Measurements from ENCODE around the gene ATP12A.

ATP12A gene

DNA sequence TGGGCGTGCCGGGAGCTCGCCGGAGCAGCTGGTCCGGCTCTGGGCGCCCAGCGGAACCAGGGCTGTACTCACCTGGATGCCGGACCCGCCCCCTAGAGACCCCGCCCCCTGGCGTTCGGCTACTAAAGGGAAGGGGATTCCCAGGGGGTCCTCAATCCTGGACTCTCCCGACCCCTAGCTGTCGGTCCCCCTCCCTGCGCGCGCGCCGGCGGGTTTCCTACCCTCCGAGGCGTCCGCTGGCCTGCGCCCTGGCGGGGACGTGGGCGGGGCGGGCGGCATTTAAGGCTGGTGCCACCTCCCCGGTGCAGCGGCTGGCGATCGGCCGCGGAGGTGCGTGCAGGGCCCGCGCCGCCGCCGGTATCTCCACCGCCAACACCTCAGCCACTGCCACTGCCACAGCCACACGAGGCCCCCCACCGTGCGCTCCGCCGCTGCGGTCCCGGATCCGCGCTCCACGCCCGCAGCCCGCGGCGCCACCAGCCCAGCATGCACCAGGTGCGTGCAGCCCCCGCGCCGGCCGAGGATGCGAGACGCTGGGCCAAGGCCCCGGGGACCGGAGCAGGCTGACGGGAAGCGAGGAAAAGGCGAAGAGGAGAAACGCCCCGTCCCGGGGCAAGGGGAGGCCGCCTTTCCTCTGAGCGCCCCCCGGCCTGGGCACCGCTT lies at the start of gene ATP12A:
ATP12A (plus strand) TSS at position 151 of the 663 bp plus-strand sequence; CDS start at position 487, 336 bp downstream.
- H3K4me3 ChIP-seq (ENCODE audit: control insufficient read depth, low read depth, low read length): peak within 1 kb of the TSS; percentile 22
- DNase-seq (ENCODE audit: low read depth): no peak
- TF ChIP-seq, protein P1, sequence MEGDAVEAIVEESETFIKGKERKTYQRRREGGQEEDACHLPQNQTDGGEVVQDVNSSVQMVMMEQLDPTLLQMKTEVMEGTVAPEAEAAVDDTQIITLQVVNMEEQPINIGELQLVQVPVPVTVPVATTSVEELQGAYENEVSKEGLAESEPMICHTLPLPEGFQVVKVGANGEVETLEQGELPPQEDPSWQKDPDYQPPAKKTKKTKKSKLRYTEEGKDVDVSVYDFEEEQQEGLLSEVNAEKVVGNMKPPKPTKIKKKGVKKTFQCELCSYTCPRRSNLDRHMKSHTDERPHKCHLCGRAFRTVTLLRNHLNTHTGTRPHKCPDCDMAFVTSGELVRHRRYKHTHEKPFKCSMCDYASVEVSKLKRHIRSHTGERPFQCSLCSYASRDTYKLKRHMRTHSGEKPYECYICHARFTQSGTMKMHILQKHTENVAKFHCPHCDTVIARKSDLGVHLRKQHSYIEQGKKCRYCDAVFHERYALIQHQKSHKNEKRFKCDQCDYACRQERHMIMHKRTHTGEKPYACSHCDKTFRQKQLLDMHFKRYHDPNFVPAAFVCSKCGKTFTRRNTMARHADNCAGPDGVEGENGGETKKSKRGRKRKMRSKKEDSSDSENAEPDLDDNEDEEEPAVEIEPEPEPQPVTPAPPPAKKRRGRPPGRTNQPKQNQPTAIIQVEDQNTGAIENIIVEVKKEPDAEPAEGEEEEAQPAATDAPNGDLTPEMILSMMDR (IDR thresholded peaks at IDR 0.05; ENCODE audit: control insufficient read depth, insufficient read depth, low read depth, low read length, missing control alignments): no peak

GRCh38 chr13:24630851-24631620 lies 49.2 kb upstream of the ATP12A start:
- no peak overlapping the region for H3K4me3 ChIP-seq (ENCODE audit: control insufficient read depth, low read depth, low read length)
- DNase-seq (ENCODE audit: low read depth): no peak
- TF ChIP-seq, protein P1 (IDR thresholded peaks at IDR 0.05; ENCODE audit: control insufficient read depth, insufficient read depth, low read depth, low read length, missing control alignments): no peak

DNA sequence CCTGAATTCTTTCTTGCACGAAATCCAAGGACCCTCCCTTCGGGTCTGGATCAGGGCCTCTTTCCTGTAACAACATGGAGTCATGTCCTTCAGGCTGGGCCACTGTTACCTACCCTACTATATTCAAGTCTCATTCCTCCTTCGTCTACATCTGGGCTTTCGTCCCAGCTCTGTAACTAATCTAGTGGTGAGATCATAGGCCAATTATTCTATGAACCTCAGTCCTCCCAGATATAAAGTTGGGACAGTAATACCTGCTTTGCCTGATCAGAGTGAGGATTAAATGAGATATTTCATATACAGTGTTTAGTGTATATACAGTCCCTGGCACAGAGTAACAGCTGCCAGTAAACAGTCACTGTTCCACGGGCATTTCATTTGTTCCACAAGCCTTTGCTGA lies 48.3 kb upstream of the ATP12A start:
- DNase-seq (ENCODE audit: low read depth): no peak
- no peak overlapping the region for H3K4me3 ChIP-seq (ENCODE audit: control insufficient read depth, low read depth, low read length)
- TF ChIP-seq, protein P1 (IDR thresholded peaks at IDR 0.05; ENCODE audit: control insufficient read depth, insufficient read depth, low read depth, low read length, missing control alignments): no peak

GRCh38 chr13:24632382-24633121 lies 47.7 kb upstream of the ATP12A start:
- no peak for DNase-seq (ENCODE audit: low read depth)
- TF ChIP-seq, protein P1 (IDR thresholded peaks at IDR 0.05; ENCODE audit: control insufficient read depth, insufficient read depth, low read depth, low read length, missing control alignments): no peak
- H3K4me3 ChIP-seq (ENCODE audit: control insufficient read depth, low read depth, low read length): no peak overlapping the region

- no peak overlapping the region for H3K4me3 ChIP-seq (ENCODE audit: control insufficient read depth, low read depth, low read length)
- TF ChIP-seq, protein P1 (IDR thresholded peaks at IDR 0.05; ENCODE audit: control insufficient read depth, insufficient read depth, low read depth, low read length, missing control alignments): no peak
Observed at GRCh38 chr13:24636776-24637175, 43.4 kb upstream of the ATP12A start.

GRCh38 chr13:24638096-24638495 lies 42.1 kb upstream of the ATP12A start:
- DNase-seq (ENCODE audit: low read depth): no peak
- TF ChIP-seq, protein P1 (IDR thresholded peaks at IDR 0.05; ENCODE audit: control insufficient read depth, insufficient read depth, low read depth, low read length, missing control alignments): no peak
- no peak overlapping the region for H3K4me3 ChIP-seq (ENCODE audit: control insufficient read depth, low read depth, low read length)

More at GRCh38 chr13:24636776-24637175, 43.4 kb upstream of the ATP12A start:
- DNase-seq (ENCODE audit: low read depth): no peak
